T-helper 1 cell treated with Interleukin-12 subunit alpha and Interleukin-12 subunit beta and Interleukin-4 antibody, amounts not matched to agents 30 μg/mL and 1 μg/mL, for 36 hours (primary cell): ENCODE data around the gene SLC16A6.

Experiments
- H3K27ac Mint-ChIP-seq: one replicate; pipeline ENCODE4 v1.8.0; 2021; ENCODE audit warnings: mild to moderate bottlenecking, mixed read lengths
- H3K27me3 Mint-ChIP-seq: one replicate; pipeline ENCODE4 v1.8.0; 2021; ENCODE audit warnings: low read depth, mixed read lengths
- H3K36me3 Mint-ChIP-seq: one replicate; pipeline ENCODE4 v1.8.0; 2021; ENCODE audit warnings: low read depth, mixed read lengths
- H3K4me1 Mint-ChIP-seq: one replicate; pipeline ENCODE4 v1.8.0; 2021; ENCODE audit warnings: low read depth, mixed read lengths
- H3K4me3 Mint-ChIP-seq: one replicate; pipeline ENCODE4 v1.8.0; 2021; ENCODE audit warnings: mild to moderate bottlenecking, moderate library complexity, mixed read lengths
- H3K9me3 Mint-ChIP-seq: one replicate; pipeline ENCODE4 v1.8.0; 2021; ENCODE audit warnings: mixed read lengths

Gene SLC16A6

DNA sequence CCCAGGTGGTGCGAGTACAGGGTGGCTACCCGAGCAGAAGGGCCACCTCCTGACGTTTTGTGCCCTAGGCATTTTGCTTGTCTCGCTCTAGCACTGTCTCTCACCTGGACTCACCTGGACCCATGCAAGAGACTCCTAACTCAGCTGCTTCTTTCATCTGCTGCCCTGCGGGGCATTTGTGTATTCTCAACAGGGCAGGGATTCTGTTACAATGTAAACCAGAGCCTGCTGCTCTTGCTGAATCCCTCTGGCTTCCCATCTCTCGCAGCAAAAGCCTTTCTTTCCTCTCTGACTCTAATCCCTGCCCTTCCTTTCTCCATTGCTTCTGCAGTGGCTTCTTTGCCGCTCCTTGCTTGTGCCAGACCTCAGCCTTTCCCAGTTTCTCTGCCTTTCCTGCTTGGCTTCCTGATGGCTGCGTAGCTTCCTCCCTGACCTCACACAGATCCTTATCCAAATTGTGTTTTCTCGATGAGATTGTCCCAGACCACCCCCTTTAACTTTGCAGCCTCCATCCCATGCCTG, 10.6 kb upstream of the SLC16A6 start:
- H3K9me3 Mint-ChIP-seq = no peaks in the 10 kb centered on the region
- no peak overlapping the region for H3K27ac Mint-ChIP-seq
- H3K4me3 Mint-ChIP-seq = no peak overlapping the region
- peaks cover 20% of the 10 kb centered on the region for H3K4me1 Mint-ChIP-seq
- peaks cover 15% of the 10 kb centered on the region for H3K27me3 Mint-ChIP-seq
- H3K36me3 Mint-ChIP-seq = peaks cover 4% of the 10 kb centered on the region

DNA sequence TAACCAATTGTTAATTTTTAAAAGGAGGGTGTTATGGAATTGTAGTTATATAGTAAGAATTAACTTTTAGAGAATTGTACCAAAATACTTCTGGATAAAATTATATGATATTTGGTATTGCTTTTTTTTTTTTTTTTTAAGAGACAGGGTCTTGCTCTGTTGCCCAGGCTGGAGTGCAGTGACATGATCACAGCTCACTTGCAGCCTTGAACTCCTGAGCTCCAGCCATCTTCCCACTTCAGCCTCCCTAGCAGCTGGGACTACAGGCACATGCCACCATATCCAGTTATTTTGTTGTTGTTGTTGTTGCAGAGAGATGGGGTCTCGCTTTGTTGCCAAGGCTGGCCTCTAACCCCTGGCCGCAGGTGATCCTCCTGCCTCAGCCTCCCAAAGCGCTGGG, 8.9 kb upstream of the SLC16A6 start:
- H3K4me1 Mint-ChIP-seq = peaks cover 26% of the 10 kb centered on the region
- H3K36me3 Mint-ChIP-seq = peaks cover 6% of the 10 kb centered on the region
- peaks cover 23% of the 10 kb centered on the region for H3K27me3 Mint-ChIP-seq
- no peak overlapping the region for H3K27ac Mint-ChIP-seq
- H3K9me3 Mint-ChIP-seq = no peaks in the 10 kb centered on the region
- H3K4me3 Mint-ChIP-seq = no peak overlapping the region

DNA sequence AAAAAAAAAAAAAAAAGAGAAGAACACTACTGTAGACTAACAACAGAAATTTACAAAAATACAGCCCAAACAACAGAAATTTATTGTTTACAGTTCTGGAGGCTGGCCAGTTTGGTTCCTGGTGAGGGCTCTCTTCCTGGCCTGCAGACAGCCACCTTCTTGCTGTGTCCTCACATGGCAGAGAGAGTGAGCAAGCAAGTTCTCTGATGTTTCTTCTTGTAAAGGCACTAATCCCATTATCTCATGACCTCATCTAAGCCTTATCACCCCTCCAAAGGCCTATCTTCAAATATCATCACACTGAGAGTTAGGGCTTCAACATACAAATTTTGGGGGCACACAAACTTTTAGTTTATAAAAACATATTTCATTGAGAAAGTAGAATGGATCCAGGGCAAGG, 7.7 kb upstream of the SLC16A6 start:
- peaks cover 26% of the 10 kb centered on the region for H3K27me3 Mint-ChIP-seq
- no peak overlapping the region for H3K27ac Mint-ChIP-seq
- H3K4me3 Mint-ChIP-seq = no peak overlapping the region
- peaks cover 6% of the 10 kb centered on the region for H3K36me3 Mint-ChIP-seq
- peaks cover 30% of the 10 kb centered on the region for H3K4me1 Mint-ChIP-seq
- H3K9me3 Mint-ChIP-seq = no peaks in the 10 kb centered on the region

DNA sequence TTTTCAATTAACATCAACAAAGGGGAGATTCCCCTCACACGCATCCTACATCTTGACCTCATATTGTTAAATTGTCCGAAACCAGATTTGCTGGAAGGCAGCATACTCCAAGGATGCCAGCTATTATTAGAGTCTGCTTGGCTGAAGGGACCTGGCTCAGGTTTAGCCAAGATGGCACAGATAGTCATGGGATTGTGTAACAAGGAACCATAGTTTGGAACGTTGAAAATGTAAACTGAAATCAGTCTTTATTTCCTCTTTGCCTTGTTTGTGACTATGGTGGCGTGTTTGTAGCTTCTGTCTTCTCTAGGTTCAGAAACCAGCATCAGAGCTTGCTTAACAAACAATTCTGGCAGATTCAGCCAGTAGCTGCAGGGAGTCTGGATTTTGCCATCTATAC, 6.3 kb upstream of the SLC16A6 start:
- peaks cover 40% of the 10 kb centered on the region for H3K4me1 Mint-ChIP-seq
- H3K27me3 Mint-ChIP-seq = peaks cover 26% of the 10 kb centered on the region
- H3K9me3 Mint-ChIP-seq = no peaks in the 10 kb centered on the region
- H3K36me3 Mint-ChIP-seq = peaks cover 6% of the 10 kb centered on the region
- peak overlapping the region; percentile 69 for H3K4me3 Mint-ChIP-seq
- peak overlapping the region; percentile 82 for H3K27ac Mint-ChIP-seq

DNA sequence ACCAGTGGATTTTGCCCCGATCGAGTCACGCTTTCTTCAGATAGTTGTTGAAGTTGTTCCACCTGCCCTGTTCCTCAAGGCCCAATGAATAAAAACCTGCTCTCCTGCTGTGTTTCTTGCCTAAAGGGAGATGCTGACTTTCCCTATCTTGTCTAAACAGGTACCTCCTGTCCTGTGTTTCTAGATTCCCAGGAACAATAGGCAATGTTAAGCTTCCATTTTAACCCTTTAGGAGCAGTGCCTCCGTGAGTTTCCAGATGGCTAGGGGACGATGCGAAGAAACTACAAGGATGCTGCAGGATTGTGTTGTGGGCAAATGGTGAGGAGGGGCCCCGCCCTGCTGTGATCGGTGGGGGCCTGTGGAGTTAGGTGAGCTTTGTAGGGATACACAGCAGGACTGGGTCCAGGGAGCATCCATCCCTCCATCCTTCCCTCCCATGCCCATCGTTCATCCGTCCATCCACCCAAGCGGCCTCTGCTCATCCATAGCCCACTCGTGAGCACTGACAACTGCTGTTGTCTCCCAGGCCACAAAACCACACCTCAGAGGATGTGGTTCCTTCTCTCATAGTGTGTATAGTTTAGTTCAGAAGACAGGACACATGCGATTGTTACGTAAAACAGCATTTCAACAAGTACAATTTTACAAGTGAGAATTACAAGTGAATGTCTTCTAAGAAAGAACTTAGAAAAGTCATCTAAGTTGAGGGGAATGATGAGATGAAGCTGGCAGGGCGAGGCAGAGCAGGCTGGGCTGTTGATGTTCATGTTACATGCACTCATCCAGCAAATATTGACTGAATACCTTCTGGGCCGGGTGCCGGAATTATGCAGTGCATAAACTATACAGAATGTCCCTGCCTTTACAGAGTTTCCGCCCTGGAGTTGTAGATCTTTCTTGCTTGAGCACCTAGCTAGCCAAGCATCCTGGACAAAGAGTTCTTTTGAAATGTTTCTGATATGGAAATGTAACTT, 5.6 kb upstream of the SLC16A6 start:
- Mint-ChIP-seq H3K9me3 (no peaks in the 10 kb centered on the region), H3K4me3 (peak overlapping the region; percentile 69), H3K27ac (peak overlapping the region; percentile 82), H3K27me3 (peaks cover 26% of the 10 kb centered on the region), H3K4me1 (peaks cover 39% of the 10 kb centered on the region), H3K36me3 (peaks cover 6% of the 10 kb centered on the region)

DNA sequence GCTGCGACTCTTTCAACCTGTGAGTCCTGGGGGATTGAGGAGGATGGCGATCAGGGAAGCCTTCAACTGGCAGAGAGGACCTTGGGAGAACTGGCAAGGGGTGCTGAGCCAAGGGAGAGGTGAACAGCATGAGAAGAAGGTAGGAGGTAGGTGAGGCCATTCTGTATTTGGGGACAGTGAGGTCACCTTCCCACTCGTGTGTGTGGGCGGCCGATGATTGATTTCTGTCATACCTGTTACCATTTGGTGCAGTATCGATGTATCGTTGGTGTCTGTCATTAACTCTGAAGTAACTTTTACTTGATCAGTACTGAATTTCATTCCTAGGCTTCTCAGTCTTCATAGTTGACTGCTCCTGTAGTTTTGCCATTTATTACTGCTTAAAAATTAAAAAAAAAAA, 4.2 kb upstream of the SLC16A6 start:
- Mint-ChIP-seq H3K27me3 (peaks cover 21% of the 10 kb centered on the region), H3K27ac (no peak overlapping the region), H3K36me3 (peaks cover 6% of the 10 kb centered on the region), H3K9me3 (no peaks in the 10 kb centered on the region), H3K4me3 (peak overlapping the region; percentile 5), H3K4me1 (peaks cover 44% of the 10 kb centered on the region)

DNA sequence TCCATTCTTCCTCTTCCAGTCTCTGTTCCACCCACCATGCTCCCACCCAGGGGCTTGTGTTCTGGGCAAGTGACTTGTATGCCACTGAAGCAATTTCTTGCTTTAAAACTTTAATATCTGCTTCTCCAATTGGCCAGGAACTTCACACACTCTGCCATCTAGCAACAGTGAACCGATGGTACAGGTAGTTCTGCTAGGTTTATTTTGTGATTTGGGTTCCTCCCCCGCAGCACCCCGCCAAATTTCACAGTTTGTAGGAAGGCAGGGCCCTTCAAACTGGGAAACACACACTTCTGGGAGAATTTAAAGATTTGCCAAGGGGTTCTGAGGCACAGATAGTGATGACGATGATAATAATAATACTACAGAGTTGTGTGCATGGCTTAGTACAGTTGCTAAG, 3.7 kb upstream of the SLC16A6 start:
- Mint-ChIP-seq H3K4me3 (no peak overlapping the region), H3K27ac (no peak overlapping the region), H3K9me3 (no peaks in the 10 kb centered on the region), H3K27me3 (peaks cover 17% of the 10 kb centered on the region), H3K4me1 (peaks cover 49% of the 10 kb centered on the region), H3K36me3 (peaks cover 6% of the 10 kb centered on the region)

DNA sequence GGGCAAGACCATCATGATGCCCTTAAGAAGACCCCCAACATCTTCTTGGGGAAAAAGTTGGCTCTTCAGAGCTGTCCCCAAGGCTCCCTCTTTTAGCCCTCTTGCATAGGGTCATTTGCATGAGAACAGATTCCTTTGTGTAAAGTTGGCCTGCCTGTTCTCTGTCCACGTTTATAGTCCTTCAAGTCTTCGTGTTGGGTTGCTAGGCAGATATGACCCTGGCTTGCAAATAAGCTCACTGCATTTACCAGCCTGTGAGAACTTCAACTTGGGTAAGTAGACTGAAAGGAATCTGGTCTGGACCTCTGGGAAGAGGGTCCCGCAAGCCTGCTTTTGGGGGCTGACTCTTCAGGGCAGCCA, 3.2 kb upstream of the SLC16A6 start:
- Mint-ChIP-seq H3K27ac (peak overlapping the region; percentile 68), H3K27me3 (peaks cover 13% of the 10 kb centered on the region), H3K4me1 (peaks cover 50% of the 10 kb centered on the region), H3K4me3 (no peak overlapping the region), H3K36me3 (peaks cover 4% of the 10 kb centered on the region), H3K9me3 (no peaks in the 10 kb centered on the region)

DNA sequence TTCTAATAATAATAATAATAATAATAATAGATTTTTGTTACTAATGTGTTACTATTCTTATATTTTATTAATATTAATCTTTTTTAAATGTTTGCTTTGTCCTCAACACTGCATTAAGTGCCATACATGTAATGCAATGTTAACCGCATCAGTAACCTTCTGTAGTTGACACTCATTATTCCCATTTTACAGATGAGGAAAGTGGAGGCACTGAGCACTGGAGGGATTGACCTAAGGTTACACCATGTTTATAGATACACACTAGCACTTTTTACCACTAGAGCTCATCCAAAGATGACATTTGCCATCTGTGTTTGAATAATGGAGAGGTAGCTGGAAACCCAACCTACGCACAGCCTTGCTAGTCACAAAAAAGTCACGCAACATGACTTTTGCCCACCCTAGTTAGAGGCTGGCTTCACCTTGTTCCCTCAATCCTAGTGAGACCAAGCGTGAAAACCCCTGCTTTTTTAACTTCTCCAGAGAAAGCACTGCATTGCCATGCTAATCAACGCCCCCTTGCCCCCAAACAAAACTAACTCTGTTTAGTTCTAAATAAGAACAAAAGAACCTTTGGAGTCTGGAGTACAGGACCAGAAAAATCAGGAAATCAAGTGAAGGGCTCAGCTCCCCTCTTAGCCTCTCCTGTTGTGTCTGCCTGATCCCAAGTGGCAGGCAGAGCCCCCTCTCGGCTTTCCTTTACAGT, 2.7 kb upstream of the SLC16A6 start:
- peaks cover 55% of the 10 kb centered on the region for H3K4me1 Mint-ChIP-seq
- H3K4me3 Mint-ChIP-seq = no peak overlapping the region
- H3K36me3 Mint-ChIP-seq = peaks cover 6% of the 10 kb centered on the region
- peaks cover 15% of the 10 kb centered on the region for H3K27me3 Mint-ChIP-seq
- H3K27ac Mint-ChIP-seq = peak overlapping the region; percentile 68
- no peaks in the 10 kb centered on the region for H3K9me3 Mint-ChIP-seq

DNA sequence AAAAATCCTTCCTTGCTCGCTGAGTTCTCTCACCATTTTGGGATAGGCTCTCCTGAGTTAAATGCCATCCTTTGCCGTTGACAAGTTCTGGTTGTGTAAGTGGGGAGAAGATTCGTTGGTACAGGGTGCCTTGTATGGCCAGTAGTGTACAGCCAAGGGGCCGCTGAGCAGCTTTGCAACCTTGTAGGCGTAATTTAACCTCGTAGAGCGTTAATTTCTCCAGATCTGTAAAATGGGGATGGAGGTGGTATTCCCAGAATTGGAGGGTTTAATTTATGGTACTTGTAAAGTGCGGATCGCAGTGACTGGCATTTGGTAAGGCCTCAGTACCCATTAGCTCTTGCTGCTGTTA, 1.7 kb upstream of the SLC16A6 start:
- peaks cover 7% of the 10 kb centered on the region for H3K36me3 Mint-ChIP-seq
- H3K4me3 Mint-ChIP-seq = peak overlapping the region; percentile 76
- peak overlapping the region; percentile 86 for H3K27ac Mint-ChIP-seq
- peaks cover 56% of the 10 kb centered on the region for H3K4me1 Mint-ChIP-seq
- H3K27me3 Mint-ChIP-seq = peaks cover 17% of the 10 kb centered on the region
- no peaks in the 10 kb centered on the region for H3K9me3 Mint-ChIP-seq

DNA sequence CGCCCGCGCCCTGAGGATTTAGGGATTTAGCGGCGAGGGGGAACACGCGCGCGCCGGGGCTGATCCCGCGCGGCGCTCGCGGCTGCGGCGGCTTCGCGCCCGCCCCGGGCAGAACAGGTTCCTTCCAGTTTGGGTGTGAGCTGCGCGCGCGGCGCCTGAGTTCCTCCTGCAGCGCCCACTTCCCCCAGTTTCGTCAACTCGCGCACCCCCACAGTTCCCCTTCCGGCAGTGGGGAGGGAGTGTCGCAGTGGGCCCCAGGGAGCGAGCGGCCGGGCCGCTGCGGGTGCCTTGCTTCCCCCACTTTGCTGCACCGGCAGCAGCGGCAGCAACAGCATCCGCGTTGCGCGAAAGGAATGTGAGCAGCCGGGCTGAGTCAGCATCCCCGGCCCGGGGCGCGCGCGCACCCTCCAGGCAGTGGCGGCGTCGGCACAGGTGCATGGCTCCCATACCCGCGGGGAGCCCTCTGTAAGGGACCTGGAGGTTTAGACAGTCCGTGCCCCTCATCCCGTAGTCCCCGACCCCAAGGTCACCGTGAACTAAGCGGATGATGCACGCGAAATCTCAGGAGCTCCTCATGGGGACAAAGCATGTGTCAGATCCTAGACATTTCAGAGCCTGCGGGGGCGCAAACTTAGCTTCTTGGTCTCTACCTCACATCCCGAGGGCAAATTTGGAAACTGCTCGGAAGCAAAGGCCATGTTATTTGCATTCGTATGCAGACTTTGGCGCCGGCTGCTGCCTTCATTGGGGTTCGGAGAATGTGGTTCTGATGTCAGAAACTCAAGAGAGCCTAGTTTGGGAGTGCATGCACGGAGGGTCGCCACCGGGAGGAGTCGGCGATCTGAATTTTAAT, 1.1 kb upstream of the SLC16A6 start:
- no peaks in the 10 kb centered on the region for H3K9me3 Mint-ChIP-seq
- H3K27ac Mint-ChIP-seq = peak overlapping the region; percentile 86
- H3K4me1 Mint-ChIP-seq = peaks cover 51% of the 10 kb centered on the region
- peaks cover 6% of the 10 kb centered on the region for H3K36me3 Mint-ChIP-seq
- peak overlapping the region; percentile 76 for H3K4me3 Mint-ChIP-seq
- H3K27me3 Mint-ChIP-seq = peaks cover 17% of the 10 kb centered on the region

DNA sequence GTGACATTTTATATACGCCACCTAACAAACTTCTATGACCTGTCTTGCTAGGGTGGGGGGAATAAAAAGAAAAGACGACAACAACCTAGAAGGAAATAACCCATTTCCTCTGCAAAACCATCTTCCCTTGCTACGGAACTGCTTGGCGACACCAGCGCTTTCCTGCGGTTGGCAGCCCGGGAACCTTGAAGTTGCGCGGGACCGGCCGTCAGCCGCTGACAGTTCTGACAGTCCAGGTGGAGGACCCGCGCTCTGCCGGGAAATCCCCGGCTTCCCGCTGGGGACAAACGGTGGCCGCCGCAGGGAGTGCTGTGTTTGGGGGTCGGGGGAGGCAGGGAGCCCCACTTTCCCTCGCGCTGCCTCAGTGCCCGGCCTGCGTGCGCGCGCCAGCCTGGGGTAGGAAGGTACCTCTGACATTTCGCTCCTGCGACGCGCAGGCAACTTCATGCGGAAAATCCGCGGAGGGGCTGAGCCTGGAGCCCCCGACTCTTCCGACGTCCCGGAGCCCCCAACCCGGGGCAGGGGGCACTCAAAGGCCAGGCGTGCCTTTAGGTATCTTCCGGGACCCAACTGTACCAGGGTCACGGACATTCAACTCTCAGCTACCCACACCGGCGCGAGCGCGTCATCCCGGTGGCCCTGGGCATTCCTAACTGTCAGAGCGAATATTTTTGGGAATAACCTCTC, 516 bp downstream of the SLC16A6 start:
- peak overlapping the region; percentile 92 for H3K27ac Mint-ChIP-seq
- peaks cover 39% of the 10 kb centered on the region for H3K4me1 Mint-ChIP-seq
- peak overlapping the region; percentile 92 for H3K4me3 Mint-ChIP-seq
- no peaks in the 10 kb centered on the region for H3K9me3 Mint-ChIP-seq
- H3K27me3 Mint-ChIP-seq = peaks cover 10% of the 10 kb centered on the region
- H3K36me3 Mint-ChIP-seq = peaks cover 6% of the 10 kb centered on the region

DNA sequence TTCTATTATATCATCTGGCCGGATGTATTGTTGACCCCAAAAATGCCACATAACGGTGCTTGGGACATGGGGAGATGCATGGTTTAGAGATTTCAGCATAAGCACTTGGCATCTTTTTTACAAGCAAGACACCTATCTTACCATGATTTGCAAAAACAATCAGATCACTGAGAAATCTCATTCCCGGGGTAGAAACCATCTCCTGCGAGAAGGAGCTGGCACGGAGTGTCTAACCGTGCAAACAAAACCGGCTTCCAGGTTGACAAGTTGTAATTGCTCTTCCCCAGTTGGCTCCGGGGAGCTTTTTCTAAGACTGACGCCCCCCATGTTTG, 1.0 kb downstream of the SLC16A6 start:
- peaks cover 38% of the 10 kb centered on the region for H3K4me1 Mint-ChIP-seq
- peak overlapping the region; percentile 92 for H3K4me3 Mint-ChIP-seq
- H3K9me3 Mint-ChIP-seq = no peaks in the 10 kb centered on the region
- H3K36me3 Mint-ChIP-seq = peaks cover 5% of the 10 kb centered on the region
- peaks cover 8% of the 10 kb centered on the region for H3K27me3 Mint-ChIP-seq
- peak overlapping the region; percentile 92 for H3K27ac Mint-ChIP-seq

DNA sequence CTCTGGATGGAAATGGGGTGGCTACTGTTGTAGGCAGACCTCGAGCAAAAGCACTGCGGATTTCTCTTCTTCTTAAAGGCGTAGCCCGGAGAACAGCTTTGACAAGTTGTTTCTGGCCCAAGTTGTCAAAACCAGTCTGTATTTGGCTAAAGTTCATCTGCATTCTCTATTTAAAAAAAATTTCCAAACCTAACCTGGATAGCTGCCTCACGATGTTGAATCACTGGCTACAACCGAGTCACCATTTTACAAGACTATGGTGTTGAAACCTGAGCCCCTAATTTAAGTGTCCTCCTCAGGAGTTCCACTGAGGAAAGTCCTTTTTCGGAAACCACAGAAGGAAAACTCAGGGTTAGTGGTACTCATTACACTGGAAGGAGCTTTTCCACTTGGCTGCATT, 1.5 kb downstream of the SLC16A6 start:
- Mint-ChIP-seq H3K27ac (peak overlapping the region; percentile 92), H3K27me3 (peaks cover 4% of the 10 kb centered on the region), H3K9me3 (no peaks in the 10 kb centered on the region)

More for the DNA sequence above, 1.5 kb downstream of the SLC16A6 start:
- Mint-ChIP-seq H3K36me3 (peaks cover 3% of the 10 kb centered on the region), H3K4me3 (peak overlapping the region; percentile 92), H3K4me1 (peaks cover 33% of the 10 kb centered on the region)
